ENCODE results near the gene KCNK10.

The KCNK10 gene

DNA sequence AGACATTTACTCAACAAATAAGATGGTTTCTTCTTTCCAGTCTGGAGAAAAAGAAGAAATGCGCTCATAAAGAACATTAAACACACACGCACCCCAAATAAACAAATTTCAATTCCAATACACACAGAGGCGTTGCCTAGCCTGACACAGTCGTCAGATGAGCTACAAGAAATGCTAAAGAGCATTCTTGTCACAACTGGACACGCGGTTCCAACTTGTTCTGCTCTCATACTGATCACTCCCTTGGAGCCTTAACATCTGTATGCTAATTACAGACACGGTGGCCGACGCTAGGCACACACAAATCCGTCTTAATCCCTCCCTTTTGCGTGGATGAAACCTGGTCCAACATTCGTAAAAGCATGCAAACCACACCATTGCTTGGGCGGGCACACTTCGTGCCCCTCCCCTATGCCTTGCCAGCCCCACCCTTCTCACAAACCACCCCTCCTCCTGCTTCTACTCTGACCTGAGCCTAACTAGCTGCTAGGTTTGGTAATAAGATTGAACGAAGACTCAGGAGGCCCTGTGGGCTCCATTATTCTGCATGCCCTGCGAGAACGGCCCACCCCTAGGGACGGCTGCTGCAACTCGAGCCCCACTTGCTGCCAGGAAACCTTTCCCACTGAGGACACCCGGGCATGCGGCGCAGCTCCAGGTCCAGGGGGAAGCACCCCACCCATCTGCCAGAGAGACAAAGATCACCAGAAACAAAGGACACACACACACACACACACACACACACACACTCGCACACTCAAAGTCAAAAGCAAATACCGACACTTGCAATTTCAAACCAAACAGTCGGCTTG is 1.2 kb downstream of the KCNK10 start:
- FAIRE-seq (no peak), DNase-seq (ENCODE audit: low spot score) (no peak)

- FAIRE-seq (no peak), DNase-seq (ENCODE audit: low spot score) (no peak)
These were observed 4.7 kb downstream of the KCNK10 start for GRCh38 chr14:88318406-88318805.

DNA sequence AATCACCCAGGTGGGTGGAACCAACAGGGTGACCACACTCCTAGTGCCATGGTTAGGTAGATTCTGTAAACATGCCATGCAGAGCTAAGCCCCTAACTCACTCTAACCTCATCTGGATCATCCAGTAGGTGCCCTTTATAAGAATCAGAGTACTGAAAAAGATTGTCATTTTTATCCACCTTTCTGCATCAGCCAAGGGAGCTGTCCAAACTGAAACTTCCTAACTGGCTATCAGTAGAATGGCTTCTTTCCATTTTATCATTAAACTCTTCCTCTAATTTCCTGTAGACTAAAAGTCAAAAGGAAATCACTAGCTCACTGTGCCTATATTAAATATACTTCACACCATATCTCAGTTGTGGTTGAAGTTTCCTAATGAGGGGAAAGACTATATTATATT is 6.5 kb downstream of the KCNK10 start:
- FAIRE-seq (no peak), DNase-seq (ENCODE audit: low spot score) (no peak)

- DNase-seq (ENCODE audit: low spot score) (no peak), FAIRE-seq (no peak)
These were observed 10.8 kb downstream of the KCNK10 start for GRCh38 chr14:88312257-88312656.

GRCh38 chr14:88311780-88312179 is 11.3 kb downstream of the KCNK10 start:
- FAIRE-seq (no peak), DNase-seq (ENCODE audit: low spot score) (no peak)

DNA sequence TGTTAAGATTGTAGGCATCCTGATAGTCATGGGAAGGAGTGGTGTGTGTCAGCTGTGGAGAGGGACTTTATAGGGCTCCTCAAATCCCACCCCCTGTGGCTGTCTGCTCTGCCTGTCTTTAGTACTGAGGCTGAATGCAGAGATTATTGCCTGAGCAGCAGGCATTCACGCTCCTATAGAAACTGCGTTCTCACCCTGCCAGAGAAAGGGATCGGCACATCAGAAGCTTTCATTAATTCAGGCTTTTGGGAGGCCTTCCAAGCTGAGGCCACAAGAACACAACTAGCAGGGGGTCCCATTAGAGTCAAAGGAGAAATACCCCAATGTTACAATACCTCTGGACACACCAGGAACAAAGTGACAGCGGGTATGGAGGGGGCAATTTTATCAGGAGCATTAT is 12.6 kb downstream of the KCNK10 start:
- no peak for DNase-seq (ENCODE audit: low spot score)
- no peak for FAIRE-seq

DNA sequence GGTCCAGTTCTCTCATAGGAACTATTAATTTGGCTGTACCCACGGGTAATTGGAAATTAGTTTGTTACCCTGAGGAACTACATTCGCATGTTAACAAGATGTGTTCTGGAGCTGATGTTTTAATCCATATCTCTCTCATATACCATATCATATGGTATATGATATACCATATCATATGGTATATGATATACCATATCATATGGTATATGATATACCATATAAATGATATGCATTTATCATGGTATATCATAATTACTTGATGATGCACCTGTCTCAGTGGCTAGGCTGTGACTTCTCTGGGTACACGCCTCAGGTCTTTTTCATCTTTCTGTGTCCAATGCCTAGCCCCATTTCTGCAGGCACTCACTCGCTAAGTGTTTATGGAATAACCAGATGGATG is 13.0 kb downstream of the KCNK10 start:
- FAIRE-seq (no peak), DNase-seq (ENCODE audit: low spot score) (no peak)

DNA sequence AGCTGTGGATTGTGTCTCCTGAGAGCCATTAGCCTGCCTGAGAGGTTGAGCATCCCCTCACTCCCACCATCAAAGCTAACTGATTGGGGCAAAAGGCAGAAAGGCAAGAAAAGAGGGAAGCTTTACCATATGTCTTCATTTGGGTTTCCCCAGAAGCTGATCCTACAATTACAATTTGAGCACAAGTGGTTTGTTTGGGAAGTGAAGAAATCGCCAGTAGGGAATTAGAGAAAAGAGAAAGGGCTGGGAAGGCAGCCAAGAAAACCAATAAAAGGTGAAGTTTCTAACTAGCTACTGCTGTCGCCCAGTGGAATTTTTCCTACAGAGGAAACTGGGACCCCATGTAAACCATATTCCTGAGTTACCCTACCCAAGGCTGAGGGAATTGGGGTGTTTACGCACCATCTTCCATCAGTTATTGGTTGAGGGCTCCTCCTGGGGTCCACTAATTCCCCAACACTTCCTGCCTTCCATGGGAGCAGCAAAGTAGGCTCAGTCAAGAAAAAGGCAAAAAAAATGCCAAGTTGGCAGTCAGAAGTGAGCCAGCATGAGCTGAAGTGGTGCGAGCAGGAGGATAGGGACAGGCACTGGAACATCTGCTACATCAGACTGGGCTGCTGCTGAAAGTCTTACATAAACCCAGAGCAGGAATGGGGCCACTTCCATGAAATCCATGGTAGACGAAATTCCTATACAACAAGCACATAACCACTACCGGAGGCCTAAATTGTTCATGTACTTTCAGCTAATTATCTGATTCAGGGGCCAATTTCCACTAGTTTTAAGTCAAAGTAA is 17.3 kb downstream of the KCNK10 start:
- FAIRE-seq, result no peak
- DNase-seq (ENCODE audit: low spot score), result no peak

GRCh38 chr14:88303041-88303440 is 20.0 kb downstream of the KCNK10 start:
- no peak for DNase-seq (ENCODE audit: low spot score)

GRCh38 chr14:88301381-88301780 is 21.7 kb downstream of the KCNK10 start:
- FAIRE-seq, result no peak
- DNase-seq (ENCODE audit: low spot score), result no peak

More at GRCh38 chr14:88303041-88303440, 20.0 kb downstream of the KCNK10 start:
- FAIRE-seq, result no peak

- DNase-seq (ENCODE audit: low spot score) (no peak), FAIRE-seq (no peak)
These were observed 22.3 kb downstream of the KCNK10 start for GRCh38 chr14:88300817-88301216.

DNA sequence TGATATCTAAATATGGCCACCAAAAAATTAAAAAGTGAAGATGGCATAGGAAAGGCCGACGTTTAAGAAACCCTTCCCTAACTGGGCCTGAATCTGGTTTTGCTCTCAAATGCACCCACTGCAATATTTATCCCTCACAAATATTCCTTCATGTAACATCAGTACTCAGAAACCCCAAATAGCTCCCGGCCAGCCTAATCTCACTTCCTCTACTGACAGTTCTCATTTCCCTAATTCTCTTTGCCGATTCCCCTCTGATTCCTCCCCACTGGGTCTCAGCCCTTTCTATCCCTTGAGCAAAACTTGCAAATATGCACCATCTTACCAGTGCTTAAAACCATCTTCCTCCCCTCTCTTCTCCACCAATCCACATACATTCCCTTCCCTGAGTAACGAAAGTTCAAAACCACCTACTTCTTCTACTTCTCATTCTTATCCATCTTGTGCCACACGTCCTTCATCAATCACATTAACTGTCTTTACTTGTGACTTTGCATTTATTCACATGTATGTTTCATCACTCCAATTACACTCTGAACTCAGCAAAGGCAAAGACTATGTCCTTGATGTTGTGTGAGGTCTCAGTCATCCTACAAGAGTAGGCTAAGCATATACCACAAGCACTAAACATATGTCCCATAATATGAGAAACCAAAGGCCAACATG is 23.1 kb downstream of the KCNK10 start:
- no peak for FAIRE-seq

GRCh38 chr14:88297306-88297705 is 25.8 kb downstream of the KCNK10 start:
- no peak for FAIRE-seq
- DNase-seq (ENCODE audit: low spot score), result no peak

More for the DNA sequence above, 23.1 kb downstream of the KCNK10 start:
- no peak for DNase-seq (ENCODE audit: low spot score)

- no peak for FAIRE-seq
These were observed 26.7 kb downstream of the KCNK10 start for GRCh38 chr14:88296351-88296750.

DNA sequence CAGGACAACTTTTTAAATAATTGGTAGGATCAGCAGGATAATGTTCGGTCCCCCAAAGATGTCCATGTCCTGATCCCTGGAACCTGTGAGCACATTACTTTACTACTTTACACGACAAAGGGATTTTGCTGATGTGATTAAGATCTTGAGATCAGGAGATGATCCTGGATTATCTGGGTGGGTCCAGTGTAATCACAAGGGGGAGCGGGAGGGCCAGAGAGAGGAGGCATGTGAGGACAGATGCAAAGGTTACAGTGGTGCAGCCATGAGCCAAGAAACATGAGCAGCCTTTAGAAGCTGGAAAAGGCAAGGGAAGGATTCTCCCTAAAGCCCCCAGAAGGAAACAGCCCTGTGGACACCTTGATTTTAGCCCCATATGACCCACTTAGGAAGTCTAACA is 33.1 kb downstream of the KCNK10 start:
- FAIRE-seq (no peak), DNase-seq (ENCODE audit: low spot score) (no peak)

More at GRCh38 chr14:88296351-88296750, 26.7 kb downstream of the KCNK10 start:
- no peak for DNase-seq (ENCODE audit: low spot score)

DNA sequence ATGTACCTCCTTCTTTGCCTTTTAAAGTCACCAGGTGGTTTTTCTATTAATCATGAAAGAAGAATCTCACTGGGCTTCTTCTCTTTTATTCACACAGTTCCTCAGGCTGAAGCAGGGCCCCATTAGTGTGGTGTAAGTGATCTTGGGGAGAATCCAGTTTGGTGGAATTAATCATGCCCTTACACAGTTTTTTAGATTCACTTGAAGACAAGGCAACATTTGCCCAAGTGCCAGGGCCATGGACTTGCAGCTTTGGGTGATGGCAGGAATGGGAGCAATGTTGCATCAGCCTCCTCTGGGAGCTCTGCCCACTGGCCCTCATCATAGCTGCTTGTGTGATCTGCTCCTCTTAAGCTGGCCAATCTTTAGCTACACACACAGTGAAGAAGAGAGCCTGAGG is 33.8 kb downstream of the KCNK10 start:
- FAIRE-seq (no peak), DNase-seq (ENCODE audit: low spot score) (no peak)

DNA sequence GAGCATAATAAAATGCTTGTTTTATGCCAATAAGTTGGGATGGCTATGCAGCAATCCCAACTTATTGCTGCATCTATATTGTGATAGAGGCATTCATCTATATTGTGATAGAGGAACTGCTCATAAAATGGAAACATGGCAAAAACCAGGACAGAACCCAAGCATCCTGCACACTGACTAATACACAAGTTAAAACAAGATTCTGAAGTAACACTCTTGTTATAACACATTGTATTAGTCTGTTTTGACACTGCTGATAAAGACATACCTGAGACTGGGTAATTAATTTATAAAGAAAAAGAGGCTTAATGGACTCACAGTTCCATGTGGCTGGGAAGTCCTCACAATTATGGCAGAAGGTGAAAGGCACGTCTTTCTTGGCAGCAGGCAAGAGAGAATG is 36.8 kb downstream of the KCNK10 start:
- FAIRE-seq, result no peak
- DNase-seq (ENCODE audit: low spot score), result no peak

GRCh38 chr14:88281447-88281846 is 41.6 kb downstream of the KCNK10 start:
- FAIRE-seq (no peak), DNase-seq (ENCODE audit: low spot score) (no peak)

DNA sequence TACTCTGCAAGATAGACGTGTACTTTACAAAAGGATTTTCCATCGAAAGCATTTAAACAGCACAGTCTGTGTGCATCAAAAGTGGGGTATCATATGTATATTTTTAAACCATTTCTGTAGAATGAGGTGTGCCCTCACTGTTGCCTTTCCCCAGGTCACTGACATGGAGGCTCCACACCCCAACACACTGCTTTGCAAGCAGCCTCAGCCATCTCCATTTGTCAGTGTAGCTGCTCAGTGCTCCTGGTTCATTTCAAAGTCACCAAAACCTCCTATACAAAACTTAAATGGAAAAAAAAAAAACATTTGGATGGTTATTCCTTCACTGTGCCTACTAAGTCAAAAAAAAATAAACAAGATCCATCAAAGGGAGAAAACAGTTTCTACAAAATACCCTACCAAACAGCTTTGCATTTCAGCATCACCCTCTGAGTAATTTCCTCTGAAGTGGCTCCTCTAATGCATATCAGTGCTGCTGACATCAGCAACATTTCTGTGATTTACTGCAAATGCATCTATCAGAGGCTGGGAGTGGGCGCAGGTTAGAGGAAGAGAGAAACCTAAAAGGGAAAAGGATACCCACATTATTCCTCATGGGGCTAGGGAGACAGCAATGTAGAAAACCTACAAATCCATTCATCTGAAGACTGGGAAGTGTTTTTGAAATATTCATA is 46.0 kb downstream of the KCNK10 start:
- FAIRE-seq, result no peak
- no peak for DNase-seq (ENCODE audit: low spot score)

- FAIRE-seq, result no peak
- no peak for DNase-seq (ENCODE audit: low spot score)
These were observed 50.4 kb downstream of the KCNK10 start for GRCh38 chr14:88272390-88273269.

DNA sequence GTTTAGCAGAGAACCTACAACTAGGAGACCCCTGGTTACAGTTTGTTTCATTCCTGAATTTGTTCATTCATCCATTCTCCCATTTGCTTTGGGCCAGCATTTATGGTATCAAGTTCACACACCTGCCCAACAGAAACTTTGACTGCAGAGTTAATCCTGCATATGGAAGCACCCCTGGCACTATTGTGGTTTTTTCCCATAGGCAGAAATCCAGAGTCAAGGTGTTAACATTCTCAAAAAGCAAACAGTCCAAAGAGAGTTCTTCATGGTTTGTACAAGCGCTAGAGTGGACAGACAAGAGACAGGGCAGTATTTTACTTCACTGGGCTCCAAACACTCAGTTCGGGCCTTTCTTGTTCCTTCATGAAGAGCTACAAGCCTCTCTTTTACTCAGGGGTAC is 51.9 kb downstream of the KCNK10 start:
- no peak for FAIRE-seq
- no peak for DNase-seq (ENCODE audit: low spot score)

Data from RCC 7860 (cell line).